Measurements from ENCODE around the gene PSME2.

Gene PSME2

GRCh38 chr14:24176599-24176998 lies 30.2 kb upstream of the PSME2 start:
- H3K27me3 ChIP-seq (ENCODE audit: insufficient read depth, poor library complexity, severe bottlenecking): no peaks in the 10 kb centered on the region
- no peak for TF ChIP-seq POLR2AphosphoS5 (IDR thresholded peaks at IDR 0.05; ENCODE audit: low read depth)
- TF ChIP-seq, protein P1, sequence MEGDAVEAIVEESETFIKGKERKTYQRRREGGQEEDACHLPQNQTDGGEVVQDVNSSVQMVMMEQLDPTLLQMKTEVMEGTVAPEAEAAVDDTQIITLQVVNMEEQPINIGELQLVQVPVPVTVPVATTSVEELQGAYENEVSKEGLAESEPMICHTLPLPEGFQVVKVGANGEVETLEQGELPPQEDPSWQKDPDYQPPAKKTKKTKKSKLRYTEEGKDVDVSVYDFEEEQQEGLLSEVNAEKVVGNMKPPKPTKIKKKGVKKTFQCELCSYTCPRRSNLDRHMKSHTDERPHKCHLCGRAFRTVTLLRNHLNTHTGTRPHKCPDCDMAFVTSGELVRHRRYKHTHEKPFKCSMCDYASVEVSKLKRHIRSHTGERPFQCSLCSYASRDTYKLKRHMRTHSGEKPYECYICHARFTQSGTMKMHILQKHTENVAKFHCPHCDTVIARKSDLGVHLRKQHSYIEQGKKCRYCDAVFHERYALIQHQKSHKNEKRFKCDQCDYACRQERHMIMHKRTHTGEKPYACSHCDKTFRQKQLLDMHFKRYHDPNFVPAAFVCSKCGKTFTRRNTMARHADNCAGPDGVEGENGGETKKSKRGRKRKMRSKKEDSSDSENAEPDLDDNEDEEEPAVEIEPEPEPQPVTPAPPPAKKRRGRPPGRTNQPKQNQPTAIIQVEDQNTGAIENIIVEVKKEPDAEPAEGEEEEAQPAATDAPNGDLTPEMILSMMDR (IDR thresholded peaks at IDR 0.05; ENCODE audit: insufficient read depth, low read length): no peak
- TF ChIP-seq GABPA (IDR thresholded peaks at IDR 0.05; ENCODE audit: low read depth): no peak
- TF ChIP-seq, protein P2, sequence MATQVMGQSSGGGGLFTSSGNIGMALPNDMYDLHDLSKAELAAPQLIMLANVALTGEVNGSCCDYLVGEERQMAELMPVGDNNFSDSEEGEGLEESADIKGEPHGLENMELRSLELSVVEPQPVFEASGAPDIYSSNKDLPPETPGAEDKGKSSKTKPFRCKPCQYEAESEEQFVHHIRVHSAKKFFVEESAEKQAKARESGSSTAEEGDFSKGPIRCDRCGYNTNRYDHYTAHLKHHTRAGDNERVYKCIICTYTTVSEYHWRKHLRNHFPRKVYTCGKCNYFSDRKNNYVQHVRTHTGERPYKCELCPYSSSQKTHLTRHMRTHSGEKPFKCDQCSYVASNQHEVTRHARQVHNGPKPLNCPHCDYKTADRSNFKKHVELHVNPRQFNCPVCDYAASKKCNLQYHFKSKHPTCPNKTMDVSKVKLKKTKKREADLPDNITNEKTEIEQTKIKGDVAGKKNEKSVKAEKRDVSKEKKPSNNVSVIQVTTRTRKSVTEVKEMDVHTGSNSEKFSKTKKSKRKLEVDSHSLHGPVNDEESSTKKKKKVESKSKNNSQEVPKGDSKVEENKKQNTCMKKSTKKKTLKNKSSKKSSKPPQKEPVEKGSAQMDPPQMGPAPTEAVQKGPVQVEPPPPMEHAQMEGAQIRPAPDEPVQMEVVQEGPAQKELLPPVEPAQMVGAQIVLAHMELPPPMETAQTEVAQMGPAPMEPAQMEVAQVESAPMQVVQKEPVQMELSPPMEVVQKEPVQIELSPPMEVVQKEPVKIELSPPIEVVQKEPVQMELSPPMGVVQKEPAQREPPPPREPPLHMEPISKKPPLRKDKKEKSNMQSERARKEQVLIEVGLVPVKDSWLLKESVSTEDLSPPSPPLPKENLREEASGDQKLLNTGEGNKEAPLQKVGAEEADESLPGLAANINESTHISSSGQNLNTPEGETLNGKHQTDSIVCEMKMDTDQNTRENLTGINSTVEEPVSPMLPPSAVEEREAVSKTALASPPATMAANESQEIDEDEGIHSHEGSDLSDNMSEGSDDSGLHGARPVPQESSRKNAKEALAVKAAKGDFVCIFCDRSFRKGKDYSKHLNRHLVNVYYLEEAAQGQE (IDR thresholded peaks at IDR 0.05; ENCODE audit: insufficient replicate concordance, low read depth): no peak
- TF ChIP-seq SPI1 (IDR thresholded peaks at IDR 0.05; ENCODE audit: borderline replicate concordance, low read depth): no peak
- no peak for DNase-seq (ENCODE audit: low read depth in 1 of 2, low spot score in 1 of 2)
- no peak overlapping the region for H3K4me3 ChIP-seq (replicated peaks; ENCODE audit: insufficient read depth, low read length)
- H3K27ac ChIP-seq (replicated peaks): no peak overlapping the region

- Histone ChIP-seq H3K4me3 (replicated peaks; ENCODE audit: insufficient read depth, low read length) (no peak overlapping the region), H3K27ac (replicated peaks) (no peak overlapping the region), H3K27me3 (ENCODE audit: insufficient read depth, poor library complexity, severe bottlenecking) (no peaks in the 10 kb centered on the region)
- no peak for TF ChIP-seq POLR2AphosphoS5 (IDR thresholded peaks at IDR 0.05; ENCODE audit: low read depth)
- TF ChIP-seq, protein P1 (IDR thresholded peaks at IDR 0.05; ENCODE audit: insufficient read depth, low read length): no peak
- TF ChIP-seq, protein P2 (IDR thresholded peaks at IDR 0.05; ENCODE audit: insufficient replicate concordance, low read depth): no peak
- no peak for DNase-seq (ENCODE audit: low read depth in 1 of 2, low spot score in 1 of 2)
Observed at GRCh38 chr14:24172871-24173281, 26.5 kb upstream of the PSME2 start.

DNA sequence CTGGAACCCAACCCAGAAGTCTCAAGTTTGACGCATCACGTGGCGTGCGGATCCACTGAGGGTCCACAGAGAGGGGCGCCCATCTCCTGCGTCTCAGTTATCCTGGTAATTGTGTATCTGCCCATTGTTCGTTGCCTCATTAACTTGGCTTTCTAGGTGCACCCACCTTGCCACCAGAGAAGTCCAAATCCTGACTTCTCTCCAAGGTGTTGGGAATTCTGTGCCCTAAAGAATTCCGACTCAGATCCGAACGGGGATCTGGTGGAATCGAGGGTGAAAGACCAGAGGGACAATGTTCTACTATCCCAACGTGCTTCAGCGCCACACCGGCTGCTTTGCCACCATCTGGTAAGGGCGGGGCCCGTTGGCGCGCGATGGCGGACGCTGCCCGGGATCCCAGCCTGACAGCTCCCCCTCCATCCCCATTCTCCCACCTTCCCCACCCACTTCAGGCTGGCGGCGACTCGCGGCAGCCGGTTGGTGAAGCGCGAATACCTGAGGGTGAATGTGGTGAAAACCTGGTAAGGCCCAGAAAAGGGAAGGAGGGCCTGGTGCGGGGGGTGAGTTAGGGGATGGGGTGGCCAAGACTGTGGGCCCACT lies 26.0 kb upstream of the PSME2 start:
- TF ChIP-seq SPI1 (IDR thresholded peaks at IDR 0.05; ENCODE audit: borderline replicate concordance, low read depth): no peak
- TF ChIP-seq, protein P1 (IDR thresholded peaks at IDR 0.05; ENCODE audit: insufficient read depth, low read length): no peak
- no peak for TF ChIP-seq POLR2AphosphoS5 (IDR thresholded peaks at IDR 0.05; ENCODE audit: low read depth)
- TF ChIP-seq GABPA (IDR thresholded peaks at IDR 0.05; ENCODE audit: low read depth): no peak
- TF ChIP-seq, protein P2 (IDR thresholded peaks at IDR 0.05; ENCODE audit: insufficient replicate concordance, low read depth): no peak
- no peak for DNase-seq (ENCODE audit: low read depth in 1 of 2, low spot score in 1 of 2)
- no peaks in the 10 kb centered on the region for H3K27me3 ChIP-seq (ENCODE audit: insufficient read depth, poor library complexity, severe bottlenecking)
- no peak overlapping the region for H3K27ac ChIP-seq (replicated peaks)
- H3K4me3 ChIP-seq (replicated peaks; ENCODE audit: insufficient read depth, low read length): no peak overlapping the region
